Erythroblast (primary cell): ENCODE measurements around the gene PRPSAP1.

ENCODE experiments used
- GATA1 ChIP-seq: IDR thresholded peaks from 2 replicates; pipeline ENCODE4 v1.6.1; 2011; ENCODE audit warnings: low read depth, mild to moderate bottlenecking, control low read depth, low read length, moderate library complexity
- POLR2A ChIP-seq: IDR thresholded peaks from 2 replicates; pipeline ENCODE4 v1.6.1; 2011; ENCODE audit warnings: mild to moderate bottlenecking, low read length

DNA sequence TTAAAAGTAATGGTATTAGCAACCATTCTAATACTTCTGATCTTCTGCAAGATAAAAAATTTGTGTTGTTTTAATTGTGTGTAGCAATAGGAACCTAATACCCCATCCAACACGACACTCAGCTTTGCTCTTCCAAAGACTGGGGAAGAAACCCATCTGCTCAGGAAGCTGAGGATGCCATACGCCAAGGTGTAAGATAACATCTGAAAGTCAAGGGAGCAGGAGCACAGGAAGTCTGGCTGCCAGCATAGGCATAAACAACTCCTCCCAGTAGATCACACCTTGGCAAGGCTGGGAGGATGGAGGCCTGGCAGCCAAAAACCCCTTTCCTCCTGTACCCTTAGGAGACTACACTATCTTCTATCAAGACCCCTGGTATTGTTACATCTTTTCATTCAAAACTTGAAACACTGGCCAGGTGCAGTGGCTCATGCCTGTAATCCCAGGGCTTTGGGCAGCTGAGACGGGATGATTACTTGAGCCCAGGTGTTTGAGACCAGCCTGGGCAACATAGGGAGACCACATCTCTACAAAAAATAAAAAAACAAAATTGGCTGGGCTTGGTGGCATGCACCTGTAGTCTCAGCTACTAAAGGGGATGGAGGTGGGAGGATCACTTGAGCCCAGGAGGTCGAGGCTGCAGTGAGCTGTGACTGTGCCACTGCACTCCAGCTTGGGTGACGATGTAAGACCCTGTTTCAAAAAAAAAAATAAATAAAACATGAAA, 25.0 kb upstream of the PRPSAP1 start:
- TF ChIP-seq POLR2A (no peak), GATA1 (no peak)
